Activated naive CD4-positive, alpha-beta T cell treated with anti-CD3 and anti-CD28 coated beads for 36 hours (primary cell): Measurements from ENCODE around the gene IQCM. TPM values are rescaled to one million over a fixed set of nuclear protein-coding genes. Genes with fewer than 3 reads are reported as not detected.

Source experiments
- CTCF ChIA-PET: fragments of 350-600 bp; sonication (Branson Sonifier 250); formaldehyde crosslinking; loops from one replicate; lab custom pipeline; 2021; ENCODE audit warnings: antibody characterized with exemption; lab: Charles Lee
- DNase-seq: peaks from one replicate; pipeline ENCODE4 v3.0.0-alpha.2; 2020
- H3K27ac Mint-ChIP-seq: one replicate; pipeline ENCODE4 v1.8.0; 2021; ENCODE audit warnings: mild to moderate bottlenecking, mixed read lengths
- H3K27me3 Mint-ChIP-seq: one replicate; pipeline ENCODE4 v1.8.0; 2021; ENCODE audit warnings: low read depth, mixed read lengths
- H3K36me3 Mint-ChIP-seq: one replicate; pipeline ENCODE4 v1.8.0; 2021; ENCODE audit warnings: low read depth, mixed read lengths
- H3K4me1 Mint-ChIP-seq: one replicate; pipeline ENCODE4 v1.8.0; 2021; ENCODE audit warnings: low read depth, mixed read lengths
- H3K4me3 Mint-ChIP-seq: one replicate; pipeline ENCODE4 v1.8.0; 2021; ENCODE audit warnings: mild to moderate bottlenecking, moderate library complexity, mixed read lengths
- H3K9me3 Mint-ChIP-seq: one replicate; pipeline ENCODE4 v1.8.0; 2021; ENCODE audit warnings: mixed read lengths
- intact Hi-C: fragments of 100-400 bp; cut with micrococcal nuclease; formaldehyde crosslinking; loops from one replicate; pipeline ENCODE4 v1.15.1; 2023
- total RNA-seq, 2 experiments: library from RNA; stranded (reverse); gene quantifications; one replicate each; pipeline ENCODE4 v1.2.3, GENCODE V29; 2021

IQCM gene
- total RNA-seq, 2 experiments from 2014 or later: not detected

DNA sequence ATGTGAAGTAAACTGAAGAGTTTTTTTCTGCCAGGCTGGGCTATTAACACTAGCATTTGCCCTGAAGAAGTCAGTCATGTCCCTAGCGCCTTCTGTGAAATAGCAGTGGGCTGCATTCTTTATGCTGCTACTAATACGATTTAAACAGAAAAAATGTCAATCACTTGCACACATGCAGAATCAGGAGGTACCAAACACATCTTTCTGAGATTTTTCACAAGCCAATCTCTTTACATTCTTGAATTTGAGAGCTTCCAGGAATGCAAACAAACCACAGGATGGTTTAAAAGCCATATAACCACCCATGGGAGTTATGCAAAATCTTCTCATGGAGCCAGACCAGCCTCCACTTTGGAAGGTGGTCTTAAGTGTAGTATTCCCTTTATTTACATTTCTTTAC, 220.1 kb downstream of the IQCM start:
- Mint-ChIP-seq H3K4me3 (no peak overlapping the region), H3K36me3 (peaks cover 2% of the 10 kb centered on the region), H3K27me3 (no peaks in the 10 kb centered on the region), H3K27ac (no peak overlapping the region), H3K9me3 (peaks cover 11% of the 10 kb centered on the region), H3K4me1 (no peaks in the 10 kb centered on the region)
- DNase-seq: no peak
- intact Hi-C loops: no loop called here
- CTCF ChIA-PET: no interaction called here

DNA sequence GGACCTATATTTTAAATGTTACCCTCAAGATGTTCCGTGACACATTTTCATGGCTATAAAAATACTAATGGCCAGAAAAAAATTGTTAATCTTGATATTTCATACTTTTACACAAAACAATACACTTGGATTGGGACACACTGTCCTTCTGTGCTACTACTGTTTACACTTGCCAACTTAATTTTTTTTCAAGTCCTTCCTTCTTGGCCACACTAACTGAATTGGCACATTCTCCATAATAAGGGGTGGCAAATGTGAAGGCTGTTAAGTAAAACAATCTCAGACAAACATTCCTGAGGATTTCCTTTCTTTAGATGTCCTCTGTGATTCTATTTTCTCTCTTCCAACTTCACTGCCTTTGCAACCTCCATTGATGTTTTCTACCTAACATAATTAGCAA, 225.8 kb downstream of the IQCM start:
- Mint-ChIP-seq H3K4me3 (no peak overlapping the region), H3K9me3 (peaks cover 14% of the 10 kb centered on the region), H3K4me1 (no peaks in the 10 kb centered on the region), H3K27ac (no peak overlapping the region), H3K36me3 (peaks cover 2% of the 10 kb centered on the region), H3K27me3 (no peaks in the 10 kb centered on the region)
- DNase-seq: no peak
- CTCF ChIA-PET: no interaction called here
- intact Hi-C loops: no loop called here

DNA sequence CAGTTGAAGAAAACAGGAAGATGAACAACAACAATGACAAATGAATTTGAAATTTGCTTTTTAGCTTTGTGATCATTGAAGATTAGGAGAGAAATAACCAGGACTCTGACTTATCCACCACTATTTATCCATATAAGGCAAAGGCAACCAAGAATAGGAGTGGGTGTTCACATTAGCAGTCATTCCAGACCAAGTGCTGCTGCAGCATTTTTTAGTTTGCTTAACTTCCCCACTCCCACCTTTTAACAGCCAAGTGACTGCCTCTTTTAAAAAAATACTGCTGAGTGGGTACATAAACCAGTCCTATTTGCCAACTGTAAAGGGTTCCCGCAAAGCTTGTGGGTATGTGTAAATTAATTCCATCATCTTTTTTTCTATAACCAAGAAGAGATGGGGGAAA, 230.9 kb downstream of the IQCM start:
- CTCF ChIA-PET: no interaction called here
- Mint-ChIP-seq H3K36me3 (no peaks in the 10 kb centered on the region), H3K27ac (no peak overlapping the region), H3K27me3 (no peaks in the 10 kb centered on the region), H3K9me3 (peaks cover 4% of the 10 kb centered on the region), H3K4me1 (no peaks in the 10 kb centered on the region), H3K4me3 (no peak overlapping the region)
- intact Hi-C loops: no loop called here
- no peak for DNase-seq

DNA sequence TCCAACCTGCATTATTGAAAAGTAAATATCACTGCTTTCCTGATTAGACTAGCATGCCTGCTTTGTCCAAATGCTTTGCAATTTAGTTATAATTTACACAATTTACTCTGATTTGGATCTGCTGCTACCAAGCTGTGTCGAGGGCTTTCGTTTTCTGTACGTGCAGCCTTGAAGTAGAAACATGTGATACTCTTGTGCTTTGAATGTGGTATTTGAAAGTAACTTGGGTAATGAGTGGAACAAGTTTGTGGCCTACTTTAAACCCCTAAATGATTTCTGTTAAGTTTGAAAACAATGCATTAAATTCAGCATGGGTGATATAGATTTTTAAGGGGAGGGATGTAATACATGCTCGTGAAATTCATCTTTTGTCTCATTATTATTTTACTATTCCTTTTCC, 240.7 kb downstream of the IQCM start:
- Mint-ChIP-seq H3K27me3 (no peaks in the 10 kb centered on the region), H3K4me1 (no peaks in the 10 kb centered on the region), H3K36me3 (no peaks in the 10 kb centered on the region), H3K9me3 (no peaks in the 10 kb centered on the region), H3K4me3 (no peak overlapping the region), H3K27ac (no peak overlapping the region)
- intact Hi-C loops: no loop called here
- no peak for DNase-seq
- CTCF ChIA-PET: no interaction called here

DNA sequence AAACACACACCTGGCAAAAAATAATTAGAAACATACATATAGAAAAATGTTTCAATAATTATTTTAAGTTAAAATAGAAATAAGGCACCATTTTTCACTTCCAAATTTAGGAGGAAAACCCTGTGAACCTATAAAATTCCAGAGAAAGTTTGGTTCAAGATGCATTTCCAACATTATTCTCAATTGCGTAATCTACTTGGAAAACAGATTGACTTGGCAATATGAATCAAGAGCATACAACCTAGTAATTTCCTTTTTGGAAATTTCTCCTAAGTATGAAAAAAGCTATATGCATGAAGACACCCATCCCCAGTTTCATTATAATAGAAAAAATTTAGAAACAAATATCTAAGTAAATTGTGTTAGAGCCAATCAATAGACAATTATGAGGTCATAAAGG, 242.9 kb downstream of the IQCM start:
- H3K36me3 Mint-ChIP-seq: no peaks in the 10 kb centered on the region
- H3K27me3 Mint-ChIP-seq: no peaks in the 10 kb centered on the region
- no peaks in the 10 kb centered on the region for H3K4me1 Mint-ChIP-seq
- H3K27ac Mint-ChIP-seq: no peak overlapping the region
- no peak overlapping the region for H3K4me3 Mint-ChIP-seq
- CTCF ChIA-PET: no interaction called here
- no peak for DNase-seq
- intact Hi-C loops: no loop called here
- no peaks in the 10 kb centered on the region for H3K9me3 Mint-ChIP-seq

DNA sequence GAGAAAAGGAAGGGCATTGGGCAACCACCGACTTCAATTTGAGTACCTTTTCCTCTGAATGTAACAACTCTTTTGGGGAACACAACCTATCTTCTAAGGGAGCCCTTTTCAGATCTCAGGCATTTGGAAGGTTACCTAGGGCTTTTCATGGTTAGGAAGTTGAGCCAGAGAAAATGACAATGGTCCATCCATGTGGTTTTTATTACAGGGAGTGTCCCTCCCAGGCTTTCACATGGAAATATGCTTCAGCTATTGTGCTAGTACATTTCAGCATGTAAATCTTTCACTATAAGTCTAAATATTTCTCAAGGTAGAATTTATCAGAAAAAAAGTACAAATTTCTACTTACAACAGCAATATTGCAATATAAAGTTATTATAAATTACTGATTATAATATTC, 259.8 kb downstream of the IQCM start:
- CTCF ChIA-PET: no interaction called here
- no peak for DNase-seq
- Mint-ChIP-seq H3K36me3 (no peaks in the 10 kb centered on the region), H3K9me3 (no peaks in the 10 kb centered on the region), H3K4me1 (no peaks in the 10 kb centered on the region), H3K4me3 (no peak overlapping the region), H3K27me3 (no peaks in the 10 kb centered on the region), H3K27ac (no peak overlapping the region)
- intact Hi-C loops: no loop called here

DNA sequence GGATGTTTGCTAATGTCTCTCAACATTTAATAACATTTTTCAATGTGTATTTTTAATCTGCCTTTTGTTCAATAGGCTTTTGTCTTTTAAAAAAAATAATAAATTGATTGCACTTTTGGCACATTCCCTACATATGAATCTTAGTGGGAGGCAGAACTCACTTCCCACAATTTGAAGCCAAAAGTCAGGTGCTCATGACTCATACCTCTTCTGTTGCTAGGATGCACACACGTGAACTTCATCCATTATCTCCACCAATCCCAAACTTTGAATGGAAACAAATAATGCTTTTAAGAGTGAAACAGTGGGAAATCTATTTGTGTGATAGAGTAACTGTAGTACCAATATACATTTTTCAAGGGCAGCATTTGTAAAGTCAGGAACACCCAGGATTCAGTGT, 260.5 kb downstream of the IQCM start:
- Mint-ChIP-seq H3K4me3 (no peak overlapping the region), H3K36me3 (no peaks in the 10 kb centered on the region), H3K9me3 (no peaks in the 10 kb centered on the region), H3K4me1 (no peaks in the 10 kb centered on the region), H3K27me3 (no peaks in the 10 kb centered on the region), H3K27ac (no peak overlapping the region)
- intact Hi-C loops: no loop called here
- no peak for DNase-seq
- CTCF ChIA-PET: no interaction called here

DNA sequence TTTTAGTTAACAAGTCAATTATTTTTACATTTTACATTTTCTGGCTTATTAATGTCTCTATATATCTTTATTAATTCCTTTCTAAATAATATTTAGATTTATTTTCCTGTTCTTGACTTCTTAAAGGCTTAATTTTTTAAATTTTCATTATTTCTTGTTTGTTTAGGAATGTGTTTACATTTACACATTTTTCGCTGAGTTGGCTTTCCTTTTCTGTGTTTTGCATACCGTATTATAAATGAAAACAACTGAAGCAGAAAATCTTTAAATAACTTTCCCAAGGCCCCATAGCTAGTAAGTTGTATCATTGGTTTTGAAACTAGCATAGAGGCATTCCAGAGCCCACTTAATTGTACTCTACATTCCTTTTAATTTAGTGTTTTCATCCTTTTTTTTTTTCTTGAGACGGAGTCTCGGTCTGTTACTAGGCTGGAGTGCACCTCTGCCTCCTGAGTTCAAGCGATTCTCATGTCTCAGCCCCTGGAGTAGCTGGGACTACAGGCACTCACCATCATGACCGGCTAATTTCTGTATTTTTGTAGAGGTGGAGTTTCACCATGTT, 261.6 kb downstream of the IQCM start:
- intact Hi-C loops: no loop called here
- Mint-ChIP-seq H3K36me3 (no peaks in the 10 kb centered on the region), H3K9me3 (no peaks in the 10 kb centered on the region), H3K27me3 (no peaks in the 10 kb centered on the region), H3K4me3 (no peak overlapping the region), H3K4me1 (no peaks in the 10 kb centered on the region), H3K27ac (no peak overlapping the region)
- CTCF ChIA-PET: interaction anchor here (0.6 kb wide), 1 partner anchor 65 kb away, joined by 3 read pairs; no protein-coding TSS in a partner anchor
- no peak for DNase-seq

DNA sequence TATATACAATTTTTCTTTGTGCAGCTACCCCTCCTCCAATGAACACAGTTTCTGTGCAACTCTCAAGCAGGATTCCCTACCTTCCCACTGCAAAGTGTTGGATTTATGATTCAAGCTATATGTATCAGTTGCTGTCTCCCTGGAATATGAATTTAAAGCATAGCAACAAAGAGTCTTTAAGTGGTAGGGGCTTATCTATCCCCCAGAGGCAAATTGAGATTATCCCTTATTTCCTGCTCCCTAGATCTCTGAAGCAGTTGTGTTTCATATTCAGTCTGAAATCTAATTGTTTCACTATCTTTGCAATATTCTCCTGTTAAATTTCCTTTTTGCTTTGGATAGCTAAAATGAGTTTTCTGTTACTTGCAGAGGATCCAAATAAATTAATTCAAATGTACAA, 263.0 kb downstream of the IQCM start:
- no peak overlapping the region for H3K4me3 Mint-ChIP-seq
- no peaks in the 10 kb centered on the region for H3K27me3 Mint-ChIP-seq
- no peak for DNase-seq
- intact Hi-C loops: no loop called here
- no peak overlapping the region for H3K27ac Mint-ChIP-seq
- H3K9me3 Mint-ChIP-seq: peaks cover 3% of the 10 kb centered on the region
- H3K36me3 Mint-ChIP-seq: no peaks in the 10 kb centered on the region
- H3K4me1 Mint-ChIP-seq: no peaks in the 10 kb centered on the region
- CTCF ChIA-PET: interaction anchor here (0.6 kb wide), 1 partner anchor 33 kb away, joined by 4 read pairs; no protein-coding TSS in a partner anchor

DNA sequence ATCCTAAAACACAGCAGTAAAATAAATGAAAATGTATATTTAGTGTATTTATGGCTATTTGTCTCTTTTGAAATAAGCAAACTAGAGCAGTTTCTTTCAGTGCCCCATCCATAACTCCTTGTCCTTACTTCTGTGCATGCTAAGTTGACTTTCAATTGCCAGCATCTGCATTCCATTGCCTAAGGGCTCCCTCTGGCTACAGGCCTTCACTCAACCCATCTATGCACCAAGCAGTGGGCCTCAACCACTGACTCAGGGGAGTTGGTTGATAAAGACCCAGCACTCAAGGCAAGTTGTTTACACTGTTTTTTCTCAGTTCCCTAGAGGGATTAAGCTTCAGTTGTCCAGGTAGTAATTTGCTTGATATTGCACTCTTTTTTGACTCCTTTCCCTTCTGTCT, 265.7 kb downstream of the IQCM start:
- intact Hi-C loops: no loop called here
- H3K9me3 Mint-ChIP-seq: peaks cover 3% of the 10 kb centered on the region
- H3K36me3 Mint-ChIP-seq: no peaks in the 10 kb centered on the region

DNA sequence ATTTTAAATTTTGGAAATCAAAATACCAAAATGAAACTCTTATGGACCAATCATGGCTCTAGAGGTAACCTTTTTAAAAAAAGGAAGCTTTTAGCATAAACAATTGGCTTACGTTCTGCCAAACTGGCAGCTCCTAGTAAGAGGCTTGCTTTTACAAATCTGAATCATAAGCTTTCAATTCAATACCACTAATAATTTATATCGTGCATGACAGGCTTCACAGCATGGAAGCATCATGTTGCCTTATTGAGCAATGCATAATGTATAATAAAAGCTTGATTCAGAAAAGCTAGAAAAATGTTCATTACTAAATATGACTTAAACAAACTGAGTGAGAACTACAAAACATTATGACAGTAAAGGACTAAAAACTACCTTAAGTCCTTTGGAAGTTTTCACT, 280.9 kb downstream of the IQCM start:
- H3K27me3 Mint-ChIP-seq: no peaks in the 10 kb centered on the region
- peaks cover 9% of the 10 kb centered on the region for H3K9me3 Mint-ChIP-seq
- intact Hi-C loops: no loop called here
- no peaks in the 10 kb centered on the region for H3K4me1 Mint-ChIP-seq
- DNase-seq: no peak
- CTCF ChIA-PET: interaction anchor here (0.6 kb wide), 1 partner anchor 272 kb away, joined by 4 read pairs; no protein-coding TSS in a partner anchor
- H3K4me3 Mint-ChIP-seq: no peak overlapping the region
- H3K27ac Mint-ChIP-seq: no peak overlapping the region
- H3K36me3 Mint-ChIP-seq: no peaks in the 10 kb centered on the region

More for the DNA sequence above, 265.7 kb downstream of the IQCM start:
- CTCF ChIA-PET: no interaction called here
- Mint-ChIP-seq H3K4me3 (no peak overlapping the region), H3K4me1 (no peaks in the 10 kb centered on the region), H3K27ac (no peak overlapping the region), H3K27me3 (no peaks in the 10 kb centered on the region)
- DNase-seq: peak; percentile 5

DNA sequence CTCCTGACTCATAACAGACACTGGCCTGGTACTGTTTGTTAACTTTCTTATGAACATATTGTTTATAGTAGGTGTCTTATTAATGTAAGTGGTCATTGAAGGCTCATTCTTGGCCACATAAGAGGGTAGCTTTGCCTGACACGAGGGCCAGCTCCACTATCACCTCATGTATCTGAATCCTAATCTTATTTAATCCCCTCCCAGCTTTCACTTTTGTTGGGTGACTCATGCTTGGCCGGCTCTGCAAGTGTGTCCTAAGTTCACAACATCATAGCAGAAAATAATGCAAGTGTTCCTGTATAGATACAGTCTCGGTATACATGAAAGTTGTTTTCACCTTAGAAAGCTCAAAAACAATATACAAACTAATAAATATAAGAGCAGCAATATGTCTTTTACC, 283.8 kb downstream of the IQCM start:
- intact Hi-C loops: no loop called here
- CTCF ChIA-PET: no interaction called here
- Mint-ChIP-seq H3K27me3 (no peaks in the 10 kb centered on the region), H3K27ac (no peak overlapping the region), H3K4me1 (no peaks in the 10 kb centered on the region), H3K9me3 (peaks cover 2% of the 10 kb centered on the region), H3K36me3 (no peaks in the 10 kb centered on the region), H3K4me3 (no peak overlapping the region)
- no peak for DNase-seq

DNA sequence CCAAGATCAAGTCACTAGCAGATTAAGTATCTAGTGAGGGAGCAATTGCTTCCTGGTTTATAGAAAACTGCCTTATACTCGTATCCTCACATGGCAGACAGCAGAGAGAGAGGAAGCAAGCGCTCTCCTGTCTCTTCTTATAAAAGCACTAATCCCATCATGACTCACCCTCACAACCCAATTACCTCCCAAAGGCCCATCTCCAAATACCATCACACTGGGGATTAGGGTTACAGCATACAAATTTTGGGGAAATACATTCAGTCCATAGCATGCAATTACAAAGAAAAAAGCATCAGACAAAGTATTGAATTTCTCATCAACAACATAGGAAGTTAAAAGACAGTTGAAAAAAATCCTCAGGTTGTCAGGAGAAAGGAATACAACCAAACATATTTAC, 292.6 kb downstream of the IQCM start:
- no peaks in the 10 kb centered on the region for H3K27me3 Mint-ChIP-seq
- H3K9me3 Mint-ChIP-seq: no peaks in the 10 kb centered on the region
- H3K4me1 Mint-ChIP-seq: no peaks in the 10 kb centered on the region
- no peak overlapping the region for H3K27ac Mint-ChIP-seq
- CTCF ChIA-PET: no interaction called here
- intact Hi-C loops: no loop called here
- H3K36me3 Mint-ChIP-seq: no peaks in the 10 kb centered on the region
- no peak overlapping the region for H3K4me3 Mint-ChIP-seq
- no peak for DNase-seq
